GM23338 (cell line): ENCODE measurements around the gene DCUN1D2. TPM values are rescaled to one million over a fixed set of nuclear protein-coding genes. Genes with fewer than 3 reads are reported as not detected.

Experiments used
- ATAC-seq: fragments of 200-7000 bp; cut with Tn5 transposase; 3 replicates; pipeline ENCODE4 v1.9.1; 2020
- DNase-seq: peaks from one replicate; pipeline ENCODE4 v3.0.0-alpha.2; 2015; ENCODE audit warnings: low spot score
- H2AFZ ChIP-seq: fragments of 200-600 bp; sonication (generic); 2 replicates; pipeline ENCODE4 v1.8.0; 2016; ENCODE audit warnings: antibody characterized with exemption, mild to moderate bottlenecking, moderate library complexity
- H3F3A ChIP-seq: fragments of 200-600 bp; sonication (generic); replicated peaks from 2 replicates; pipeline ENCODE4 v1.8.0; 2017; ENCODE audit warnings: antibody characterized with exemption, mixed run types, low read depth
- H3K27ac ChIP-seq: fragments of 200-600 bp; sonication (generic); 2 replicates; pipeline ENCODE4 v1.6.1; 2016; ENCODE audit warnings: low read depth
- H3K27me3 ChIP-seq: fragments of 200-600 bp; sonication (generic); 2 replicates; pipeline ENCODE4 v1.8.0; 2016; ENCODE audit warnings: mild to moderate bottlenecking, mixed run types, moderate library complexity; ENCODE audit not compliant: insufficient read depth
- H3K36me3 ChIP-seq: fragments of 200-600 bp; sonication (generic); 2 replicates; pipeline ENCODE4 v1.8.0; 2016; ENCODE audit warnings: mild to moderate bottlenecking; ENCODE audit not compliant: insufficient read depth
- H3K4me1 ChIP-seq: fragments of 200-600 bp; sonication (generic); 2 replicates; pipeline ENCODE4 v1.8.0; 2016; ENCODE audit warnings: mild to moderate bottlenecking, moderate library complexity; ENCODE audit not compliant: insufficient read depth
- H3K4me2 ChIP-seq: fragments of 200-600 bp; sonication (generic); 2 replicates; pipeline ENCODE4 v1.7.1; 2017; ENCODE audit warnings: mixed run types
- H3K4me3 ChIP-seq: fragments of 200-600 bp; sonication (generic); 2 replicates; pipeline ENCODE4 v1.6.1; 2016; ENCODE audit warnings: mixed run types
- H3K79me2 ChIP-seq: fragments of 200-600 bp; sonication (generic); replicated peaks from 2 replicates; pipeline ENCODE4 v1.8.0; 2017; ENCODE audit warnings: mild to moderate bottlenecking; ENCODE audit not compliant: insufficient read depth
- H3K9me2 ChIP-seq: fragments of 200-600 bp; sonication (generic); 2 replicates; pipeline ENCODE4 v1.8.0; 2017; ENCODE audit not compliant: insufficient read depth
- H4K20me1 ChIP-seq: fragments of 200-600 bp; sonication (generic); replicated peaks from 2 replicates; pipeline ENCODE4 v1.8.0; 2017; ENCODE audit warnings: mild to moderate bottlenecking; ENCODE audit not compliant: insufficient read depth
- H3K27ac Mint-ChIP-seq: 2 replicates; pipeline ENCODE4 v1.8.0; 2020; ENCODE audit warnings: inconsistent platforms, mild to moderate bottlenecking, moderate library complexity, mixed read lengths
- H3K27me3 Mint-ChIP-seq: 3 replicates; pipeline ENCODE4 v1.8.0; 2022; ENCODE audit warnings: low read depth, mild to moderate bottlenecking, moderate library complexity, mixed read lengths, inconsistent platforms; ENCODE audit not compliant: insufficient read depth, poor library complexity
- H3K36me3 Mint-ChIP-seq: 3 replicates; pipeline ENCODE4 v1.8.0; 2021; ENCODE audit warnings: low read depth, mild to moderate bottlenecking, inconsistent platforms, moderate library complexity, mixed read lengths
- H3K4me1 Mint-ChIP-seq: 3 replicates; pipeline ENCODE4 v1.8.0; 2020; ENCODE audit warnings: mild to moderate bottlenecking, inconsistent platforms, mixed read lengths
- H3K4me3 Mint-ChIP-seq: 3 replicates; pipeline ENCODE4 v1.8.0; 2021; ENCODE audit warnings: moderate library complexity, mild to moderate bottlenecking, inconsistent platforms, mixed read lengths
- H3K9me3 Mint-ChIP-seq: 3 replicates; pipeline ENCODE4 v1.8.0; 2020; ENCODE audit warnings: moderate library complexity, mild to moderate bottlenecking, inconsistent platforms, mixed read lengths
- CREB1 ChIP-seq: fragments of 250-450 bp; sonication (Bioruptor Pico); IDR thresholded peaks from 2 replicates; pipeline ENCODE4 v1.5.0; 2020; ENCODE audit warnings: low read depth, mild to moderate bottlenecking, moderate library complexity
- EZH2 ChIP-seq: fragments of 200-600 bp; sonication (generic); IDR thresholded peaks from one replicate; pipeline ENCODE4 v1.8.0; 2017; ENCODE audit warnings: antibody characterized with exemption, mild to moderate bottlenecking, low read depth; ENCODE audit not compliant: unreplicated experiment
- EZH2phosphoT487 ChIP-seq: fragments of 200-600 bp; sonication (generic); IDR thresholded peaks from one replicate; pipeline ENCODE4 v1.8.1; 2018; ENCODE audit warnings: antibody characterized with exemption; ENCODE audit not compliant: unreplicated experiment
- JUNB ChIP-seq: IDR thresholded peaks from one replicate; pipeline ENCODE4 v1.6.1; 2016; ENCODE audit warnings: antibody characterized with exemption; ENCODE audit not compliant: unreplicated experiment
- POLR2AphosphoS5 ChIP-seq: IDR thresholded peaks from 2 replicates; pipeline ENCODE4 v1.6.1; 2016; ENCODE audit warnings: antibody characterized with exemption, low read depth
- ZNF114 ChIP-seq: fragments of 250-450 bp; sonication (Bioruptor Pico); IDR thresholded peaks from 2 replicates; pipeline ENCODE4 v1.5.0; 2020; ENCODE audit warnings: mild to moderate bottlenecking, moderate library complexity
- ZNF331 ChIP-seq: fragments of 250-450 bp; sonication (Bioruptor Pico); IDR thresholded peaks from 2 replicates; pipeline ENCODE4 v1.5.0; 2020; ENCODE audit warnings: low read depth, mild to moderate bottlenecking, moderate library complexity
- polyA plus RNA-seq: library from polyadenylated mRNA; unstranded; fragments of >200 nt; fragmentation: Nextera tagmentation; extraction: Ambion mirVana; gene quantifications from 2 replicates; pipeline ENCODE4 v1.2.1, GENCODE V29; 2016
- total RNA-seq: library from RNA; depleted of rRNA; stranded (reverse); fragments of >200 nt; shearing (Covaris generic); gene quantifications from 2 replicates; pipeline ENCODE4 v1.2.3, GENCODE V29; 2014
- TF ChIP-seq, protein P1 (sequence below), 2 experiments: fragments of 200-600 bp in 1 of 2; sonication (generic) in 1 of 2; conservative IDR thresholded peaks; 2 replicates each; pipeline versions ENCODE4 v1.5.1 to v1.6.1; 2016 to 2017; ENCODE audit warnings: antibody characterized with exemption in 2 of 2, low read depth in 2 of 2, mild to moderate bottlenecking in 2 of 2, moderate library complexity in 1 of 2
- TF ChIP-seq, protein P2 (sequence below): IDR thresholded peaks from 2 replicates; pipeline ENCODE4 v1.6.1; 2016; ENCODE audit warnings: antibody characterized with exemption
- TF ChIP-seq, protein P3 (sequence below): fragments of 250-450 bp; sonication (Bioruptor Pico); IDR thresholded peaks from 2 replicates; pipeline ENCODE4 v1.5.0; 2020; ENCODE audit warnings: mild to moderate bottlenecking, moderate library complexity

DCUN1D2 gene
- total and polyA plus RNA-seq, 2 experiments from 2014 or later = 12.3 to 38.0 TPM

DNA sequence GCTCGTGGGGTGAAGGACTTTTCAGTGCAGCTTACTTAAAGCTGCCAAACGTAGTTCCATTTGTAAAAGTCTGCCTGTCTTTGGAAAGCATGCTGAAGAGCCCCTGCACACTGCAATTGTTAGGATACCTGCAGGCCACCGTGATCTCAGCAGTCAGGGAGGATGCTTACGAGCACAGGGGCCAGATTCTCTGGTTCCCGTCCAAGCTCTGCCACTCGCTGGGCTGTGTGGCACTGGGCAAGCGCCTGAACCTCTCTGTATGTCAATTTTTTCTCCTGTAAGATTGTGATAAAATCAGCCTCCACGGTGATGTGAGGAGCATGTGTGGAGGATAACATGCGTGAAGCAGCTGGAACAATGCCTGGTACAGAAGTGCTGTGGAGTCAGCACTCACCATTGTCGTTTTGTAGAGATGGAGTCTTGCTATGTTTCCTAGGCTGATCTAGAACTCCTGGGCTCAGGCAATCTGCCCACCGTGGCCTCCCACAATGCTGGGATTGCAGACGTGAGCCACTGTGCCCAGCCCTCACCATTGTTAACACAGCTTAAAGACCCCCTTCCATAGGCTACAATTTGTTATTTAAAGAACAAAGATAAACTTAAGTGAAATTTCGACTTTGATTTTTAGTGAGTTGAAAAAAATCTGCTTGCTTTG is 40.7 kb downstream of the DCUN1D2 start:
- ATAC-seq = no peak
- no peak overlapping the region for H2AFZ ChIP-seq
- Mint-ChIP-seq H3K4me1 (peaks cover 4% of the 10 kb centered on the region; the same call in 1 of the 3 replicates), H3K27me3 (peaks cover 6% of the 10 kb centered on the region), H3K4me3 (no peak overlapping the region), H3K36me3 (peaks cover 13% of the 10 kb centered on the region), H3K9me3 (no peaks in the 10 kb centered on the region; the same call in 2 of the 3 replicates), H3K27ac (no peak overlapping the region; the same call in 1 of the 2 replicates)
- TF ChIP-seq, protein P1, sequence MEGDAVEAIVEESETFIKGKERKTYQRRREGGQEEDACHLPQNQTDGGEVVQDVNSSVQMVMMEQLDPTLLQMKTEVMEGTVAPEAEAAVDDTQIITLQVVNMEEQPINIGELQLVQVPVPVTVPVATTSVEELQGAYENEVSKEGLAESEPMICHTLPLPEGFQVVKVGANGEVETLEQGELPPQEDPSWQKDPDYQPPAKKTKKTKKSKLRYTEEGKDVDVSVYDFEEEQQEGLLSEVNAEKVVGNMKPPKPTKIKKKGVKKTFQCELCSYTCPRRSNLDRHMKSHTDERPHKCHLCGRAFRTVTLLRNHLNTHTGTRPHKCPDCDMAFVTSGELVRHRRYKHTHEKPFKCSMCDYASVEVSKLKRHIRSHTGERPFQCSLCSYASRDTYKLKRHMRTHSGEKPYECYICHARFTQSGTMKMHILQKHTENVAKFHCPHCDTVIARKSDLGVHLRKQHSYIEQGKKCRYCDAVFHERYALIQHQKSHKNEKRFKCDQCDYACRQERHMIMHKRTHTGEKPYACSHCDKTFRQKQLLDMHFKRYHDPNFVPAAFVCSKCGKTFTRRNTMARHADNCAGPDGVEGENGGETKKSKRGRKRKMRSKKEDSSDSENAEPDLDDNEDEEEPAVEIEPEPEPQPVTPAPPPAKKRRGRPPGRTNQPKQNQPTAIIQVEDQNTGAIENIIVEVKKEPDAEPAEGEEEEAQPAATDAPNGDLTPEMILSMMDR (conservative IDR thresholded peaks at IDR 0.05; ENCODE audit: low read depth in 2 of 2) = no peak
- TF ChIP-seq, protein P2, sequence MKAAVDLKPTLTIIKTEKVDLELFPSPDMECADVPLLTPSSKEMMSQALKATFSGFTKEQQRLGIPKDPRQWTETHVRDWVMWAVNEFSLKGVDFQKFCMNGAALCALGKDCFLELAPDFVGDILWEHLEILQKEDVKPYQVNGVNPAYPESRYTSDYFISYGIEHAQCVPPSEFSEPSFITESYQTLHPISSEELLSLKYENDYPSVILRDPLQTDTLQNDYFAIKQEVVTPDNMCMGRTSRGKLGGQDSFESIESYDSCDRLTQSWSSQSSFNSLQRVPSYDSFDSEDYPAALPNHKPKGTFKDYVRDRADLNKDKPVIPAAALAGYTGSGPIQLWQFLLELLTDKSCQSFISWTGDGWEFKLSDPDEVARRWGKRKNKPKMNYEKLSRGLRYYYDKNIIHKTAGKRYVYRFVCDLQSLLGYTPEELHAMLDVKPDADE = no peak
- TF ChIP-seq EZH2 (no peak), ZNF331 (no peak), CREB1 (no peak), ZNF114 (CRISPR knock-in tag) (no peak), POLR2AphosphoS5 (no peak), JUNB (no peak), EZH2phosphoT487 (no peak)
- TF ChIP-seq, protein P3, sequence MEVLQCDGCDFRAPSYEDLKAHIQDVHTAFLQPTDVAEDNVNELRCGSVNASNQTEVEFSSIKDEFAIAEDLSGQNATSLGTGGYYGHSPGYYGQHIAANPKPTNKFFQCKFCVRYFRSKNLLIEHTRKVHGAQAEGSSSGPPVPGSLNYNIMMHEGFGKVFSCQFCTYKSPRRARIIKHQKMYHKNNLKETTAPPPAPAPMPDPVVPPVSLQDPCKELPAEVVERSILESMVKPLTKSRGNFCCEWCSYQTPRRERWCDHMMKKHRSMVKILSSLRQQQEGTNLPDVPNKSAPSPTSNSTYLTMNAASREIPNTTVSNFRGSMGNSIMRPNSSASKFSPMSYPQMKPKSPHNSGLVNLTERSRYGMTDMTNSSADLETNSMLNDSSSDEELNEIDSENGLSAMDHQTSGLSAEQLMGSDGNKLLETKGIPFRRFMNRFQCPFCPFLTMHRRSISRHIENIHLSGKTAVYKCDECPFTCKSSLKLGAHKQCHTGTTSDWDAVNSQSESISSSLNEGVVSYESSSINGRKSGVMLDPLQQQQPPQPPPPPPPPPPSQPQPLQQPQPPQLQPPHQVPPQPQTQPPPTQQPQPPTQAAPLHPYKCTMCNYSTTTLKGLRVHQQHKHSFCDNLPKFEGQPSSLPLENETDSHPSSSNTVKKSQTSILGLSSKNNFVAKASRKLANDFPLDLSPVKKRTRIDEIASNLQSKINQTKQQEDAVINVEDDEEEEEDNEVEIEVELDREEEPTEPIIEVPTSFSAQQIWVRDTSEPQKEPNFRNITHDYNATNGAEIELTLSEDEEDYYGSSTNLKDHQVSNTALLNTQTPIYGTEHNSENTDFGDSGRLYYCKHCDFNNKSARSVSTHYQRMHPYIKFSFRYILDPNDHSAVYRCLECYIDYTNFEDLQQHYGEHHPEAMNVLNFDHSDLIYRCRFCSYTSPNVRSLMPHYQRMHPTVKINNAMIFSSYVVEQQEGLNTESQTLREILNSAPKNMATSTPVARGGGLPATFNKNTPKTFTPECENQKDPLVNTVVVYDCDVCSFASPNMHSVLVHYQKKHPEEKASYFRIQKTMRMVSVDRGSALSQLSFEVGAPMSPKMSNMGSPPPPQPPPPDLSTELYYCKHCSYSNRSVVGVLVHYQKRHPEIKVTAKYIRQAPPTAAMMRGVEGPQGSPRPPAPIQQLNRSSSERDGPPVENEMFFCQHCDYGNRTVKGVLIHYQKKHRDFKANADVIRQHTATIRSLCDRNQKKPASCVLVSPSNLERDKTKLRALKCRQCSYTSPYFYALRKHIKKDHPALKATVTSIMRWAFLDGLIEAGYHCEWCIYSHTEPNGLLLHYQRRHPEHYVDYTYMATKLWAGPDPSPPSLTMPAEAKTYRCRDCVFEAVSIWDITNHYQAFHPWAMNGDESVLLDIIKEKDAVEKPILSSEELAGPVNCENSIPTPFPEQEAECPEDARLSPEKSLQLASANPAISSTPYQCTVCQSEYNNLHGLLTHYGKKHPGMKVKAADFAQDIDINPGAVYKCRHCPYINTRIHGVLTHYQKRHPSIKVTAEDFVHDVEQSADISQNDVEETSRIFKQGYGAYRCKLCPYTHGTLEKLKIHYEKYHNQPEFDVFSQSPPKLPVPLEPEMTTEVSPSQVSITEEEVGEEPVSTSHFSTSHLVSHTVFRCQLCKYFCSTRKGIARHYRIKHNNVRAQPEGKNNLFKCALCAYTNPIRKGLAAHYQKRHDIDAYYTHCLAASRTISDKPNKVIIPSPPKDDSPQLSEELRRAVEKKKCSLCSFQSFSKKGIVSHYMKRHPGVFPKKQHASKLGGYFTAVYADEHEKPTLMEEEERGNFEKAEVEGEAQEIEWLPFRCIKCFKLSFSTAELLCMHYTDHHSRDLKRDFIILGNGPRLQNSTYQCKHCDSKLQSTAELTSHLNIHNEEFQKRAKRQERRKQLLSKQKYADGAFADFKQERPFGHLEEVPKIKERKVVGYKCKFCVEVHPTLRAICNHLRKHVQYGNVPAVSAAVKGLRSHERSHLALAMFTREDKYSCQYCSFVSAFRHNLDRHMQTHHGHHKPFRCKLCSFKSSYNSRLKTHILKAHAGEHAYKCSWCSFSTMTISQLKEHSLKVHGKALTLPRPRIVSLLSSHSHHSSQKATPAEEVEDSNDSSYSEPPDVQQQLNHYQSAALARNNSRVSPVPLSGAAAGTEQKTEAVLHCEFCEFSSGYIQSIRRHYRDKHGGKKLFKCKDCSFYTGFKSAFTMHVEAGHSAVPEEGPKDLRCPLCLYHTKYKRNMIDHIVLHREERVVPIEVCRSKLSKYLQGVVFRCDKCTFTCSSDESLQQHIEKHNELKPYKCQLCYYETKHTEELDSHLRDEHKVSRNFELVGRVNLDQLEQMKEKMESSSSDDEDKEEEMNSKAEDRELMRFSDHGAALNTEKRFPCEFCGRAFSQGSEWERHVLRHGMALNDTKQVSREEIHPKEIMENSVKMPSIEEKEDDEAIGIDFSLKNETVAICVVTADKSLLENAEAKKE (CRISPR knock-in tag) = no peak
- no peak overlapping the region for H3K4me2 ChIP-seq
- no peaks in the 10 kb centered on the region for H4K20me1 ChIP-seq
- H3K4me3 ChIP-seq = no peak overlapping the region
- peaks cover 11% of the 10 kb centered on the region; the same call in 1 of the 2 replicates for H3F3A ChIP-seq
- no peaks in the 10 kb centered on the region for H3K79me2 ChIP-seq
- H3K27me3 ChIP-seq = no peaks in the 10 kb centered on the region
- H3K27ac ChIP-seq = no peak overlapping the region
- H3K36me3 ChIP-seq = no peaks in the 10 kb centered on the region
- H3K9me2 ChIP-seq = no peaks in the 10 kb centered on the region
- H3K4me1 ChIP-seq = no peaks in the 10 kb centered on the region
- DNase-seq = no peak
